ENCODE data around the gene IL31RA.

DNA sequence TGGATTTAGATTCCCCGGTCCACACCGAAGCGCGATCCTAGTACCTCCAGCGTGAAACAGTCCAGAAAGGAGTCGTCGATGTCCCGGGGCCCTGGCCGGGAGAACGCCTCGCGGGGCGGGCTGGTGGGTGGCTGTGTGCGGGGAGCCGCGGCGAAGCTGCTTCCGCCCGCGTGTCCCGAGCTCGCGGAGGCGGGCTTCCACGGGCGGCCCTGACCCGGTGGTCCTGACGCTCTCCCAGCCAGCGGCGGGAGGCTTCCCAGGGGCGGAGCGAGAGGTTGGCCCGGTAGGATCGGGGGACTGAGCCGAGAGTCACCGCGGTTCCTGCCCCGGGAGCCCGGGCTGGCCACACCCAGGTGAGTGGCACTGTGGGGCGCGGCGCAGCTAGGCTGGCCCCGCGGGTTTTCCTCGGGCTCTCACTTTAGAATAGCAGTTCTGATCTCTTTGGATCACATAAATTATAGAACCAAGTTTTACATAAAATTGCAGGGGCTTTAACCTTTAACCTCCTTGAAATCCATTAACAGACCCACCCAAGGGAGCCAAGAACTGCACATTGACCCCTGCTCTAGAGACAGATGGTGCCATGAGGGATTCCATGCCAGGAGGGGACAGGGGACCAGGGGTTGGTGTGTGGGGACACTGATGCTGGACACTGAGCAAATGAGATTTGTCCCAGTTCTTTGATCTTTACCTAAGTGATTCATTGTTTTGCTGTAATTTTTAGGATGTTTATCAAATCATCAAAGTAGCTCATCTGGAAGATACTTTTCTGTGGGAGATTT lies 29.2 kb upstream of the IL31RA start:
- TF ChIP-seq, protein P1, sequence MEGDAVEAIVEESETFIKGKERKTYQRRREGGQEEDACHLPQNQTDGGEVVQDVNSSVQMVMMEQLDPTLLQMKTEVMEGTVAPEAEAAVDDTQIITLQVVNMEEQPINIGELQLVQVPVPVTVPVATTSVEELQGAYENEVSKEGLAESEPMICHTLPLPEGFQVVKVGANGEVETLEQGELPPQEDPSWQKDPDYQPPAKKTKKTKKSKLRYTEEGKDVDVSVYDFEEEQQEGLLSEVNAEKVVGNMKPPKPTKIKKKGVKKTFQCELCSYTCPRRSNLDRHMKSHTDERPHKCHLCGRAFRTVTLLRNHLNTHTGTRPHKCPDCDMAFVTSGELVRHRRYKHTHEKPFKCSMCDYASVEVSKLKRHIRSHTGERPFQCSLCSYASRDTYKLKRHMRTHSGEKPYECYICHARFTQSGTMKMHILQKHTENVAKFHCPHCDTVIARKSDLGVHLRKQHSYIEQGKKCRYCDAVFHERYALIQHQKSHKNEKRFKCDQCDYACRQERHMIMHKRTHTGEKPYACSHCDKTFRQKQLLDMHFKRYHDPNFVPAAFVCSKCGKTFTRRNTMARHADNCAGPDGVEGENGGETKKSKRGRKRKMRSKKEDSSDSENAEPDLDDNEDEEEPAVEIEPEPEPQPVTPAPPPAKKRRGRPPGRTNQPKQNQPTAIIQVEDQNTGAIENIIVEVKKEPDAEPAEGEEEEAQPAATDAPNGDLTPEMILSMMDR (IDR thresholded peaks at IDR 0.05; ENCODE audit: low read depth, low read length) = no peak
- TF ChIP-seq EZH2phosphoT487 (IDR thresholded peaks at IDR 0.05; ENCODE audit: low read depth) = no peak

Data from OCI-LY3 (cell line).